ENCODE results near the gene KLF16. TPM values are rescaled to one million over a fixed set of nuclear protein-coding genes. Genes with fewer than 3 reads are reported as not detected.

The KLF16 gene
- total RNA-seq, 4 donors from 2014 or later: 9.0 to 18.3 (median 11.6) TPM

DNA sequence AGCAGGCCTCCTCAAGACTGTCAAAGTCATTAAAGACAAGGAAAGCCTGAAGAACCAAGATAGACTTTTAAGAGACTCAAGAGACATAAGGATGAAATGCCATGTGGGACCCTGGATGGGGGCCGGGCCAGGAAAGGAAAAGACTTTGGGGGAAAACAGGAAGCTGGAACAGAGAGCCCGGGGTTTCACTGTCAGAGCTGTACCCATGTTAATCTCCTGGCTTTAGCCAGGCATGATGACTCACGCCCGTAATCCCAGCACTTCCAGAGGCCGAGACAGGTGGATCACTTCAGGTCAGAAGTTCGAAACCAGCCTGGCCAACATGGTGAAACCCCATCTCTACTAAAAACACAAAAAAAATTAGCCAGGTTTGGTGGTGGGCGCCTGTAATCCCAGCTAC is 5.6 kb upstream of the KLF16 start:
- 84 to 94% methylated on average over 2 to 7 of the region's 7 CpGs for WGBS, 2 donors (ENCODE audit: low coverage in 1 of 2)
- Histone ChIP-seq H3K9me3 (no peaks in the 10 kb centered on the region), H3K27ac (no peak overlapping the region), H3K27me3 (no peaks in the 10 kb centered on the region), H3K4me1 (peaks cover 13 to 29% (median 17%) of the 10 kb centered on the region in 4 donors), H3K4me3 (no peak overlapping the region), H3K36me3 (no peaks in the 10 kb centered on the region)
- DNase-seq: no peak
- in situ Hi-C loops (cut with MboI; ENCODE audit: low pct_ligation_motif_present in 1 of 4, low pct_unique_long_range_greater_than_20kb in 1 of 4, low sequenced_read_pairs in 3 of 4): no loop called here
- intact Hi-C loops (cut with DNase I; ENCODE audit: low total_unique reads): no loop called here
- TF ChIP-seq CTCF (IDR thresholded peaks at IDR 0.05): no peak

GRCh38 chr19:1867349-1867724 is 4.0 kb upstream of the KLF16 start:
- Histone ChIP-seq H3K27me3 (no peaks in the 10 kb centered on the region), H3K4me3 (no peak overlapping the region), H3K36me3 (no peaks in the 10 kb centered on the region), H3K27ac (no peak overlapping the region), H3K9me3 (no peaks in the 10 kb centered on the region), H3K4me1 (peaks cover 6 to 18% (median 7%) of the 10 kb centered on the region in 4 donors)
- intact Hi-C loops (cut with DNase I; ENCODE audit: low total_unique reads) (no loop called here), in situ Hi-C loops (cut with MboI; ENCODE audit: low pct_ligation_motif_present in 1 of 4, low pct_unique_long_range_greater_than_20kb in 1 of 4, low sequenced_read_pairs in 3 of 4) (no loop called here)
- WGBS, 2 donors (ENCODE audit: low coverage in 1 of 2): 91 to 100% methylated on average over 1 to 9 of the region's 9 CpGs
- DNase-seq: no peak
- TF ChIP-seq POLR2A (IDR thresholded peaks at IDR 0.05) (no peak), EP300 (IDR thresholded peaks at IDR 0.05; ENCODE audit: low read depth) (no peak), CTCF (IDR thresholded peaks at IDR 0.05) (no peak), POLR2AphosphoS5 (IDR thresholded peaks at IDR 0.05) (no peak)

GRCh38 chr19:1866693-1867348 is 3.4 kb upstream of the KLF16 start:
- Histone ChIP-seq H3K27me3 (no peaks in the 10 kb centered on the region), H3K27ac (no peak overlapping the region), H3K9me3 (no peaks in the 10 kb centered on the region), H3K4me1 (peaks cover 11 to 20% (median 12%) of the 10 kb centered on the region in 4 donors), H3K36me3 (no peaks in the 10 kb centered on the region), H3K4me3 (no peak overlapping the region)
- 73 to 84% methylated on average over 3 to 8 of the region's 8 CpGs for WGBS, 2 donors (ENCODE audit: low coverage in 1 of 2)
- TF ChIP-seq POLR2A (IDR thresholded peaks at IDR 0.05) (no peak), EP300 (IDR thresholded peaks at IDR 0.05; ENCODE audit: low read depth) (no peak), CTCF (IDR thresholded peaks at IDR 0.05) (no peak), POLR2AphosphoS5 (IDR thresholded peaks at IDR 0.05) (no peak)
- DNase-seq: no peak
- intact Hi-C loops (cut with DNase I; ENCODE audit: low total_unique reads): no loop called here
- in situ Hi-C loops (cut with MboI; ENCODE audit: low pct_ligation_motif_present in 1 of 4, low pct_unique_long_range_greater_than_20kb in 1 of 4, low sequenced_read_pairs in 3 of 4): no loop called here

GRCh38 chr19:1865172-1866010 is 2.0 kb upstream of the KLF16 start:
- Histone ChIP-seq H3K9me3 (no peaks in the 10 kb centered on the region), H3K36me3 (no peaks in the 10 kb centered on the region), H3K4me1 (peaks cover 20 to 34% (median 26%) of the 10 kb centered on the region in 4 donors), H3K4me3 (peak overlapping the region in 2 of 4 donors; percentile 76 to 81), H3K27ac (peak overlapping the region; percentile 88 to 96 (median 94)), H3K27me3 (no peaks in the 10 kb centered on the region)
- 87% methylated on average over 17 of the region's 17 CpGs; no CpG with 5 or more reads in 1 of the 2 donors for WGBS, 2 donors (ENCODE audit: low coverage in 1 of 2)
- DNase-seq: no peak
- intact Hi-C loops (cut with DNase I; ENCODE audit: low total_unique reads): no loop called here
- no peak for TF ChIP-seq POLR2A (IDR thresholded peaks at IDR 0.05)
- TF ChIP-seq POLR2AphosphoS5 (IDR thresholded peaks at IDR 0.05): no peak
- TF ChIP-seq EP300 (IDR thresholded peaks at IDR 0.05; ENCODE audit: low read depth): no peak
- TF ChIP-seq CTCF (IDR thresholded peaks at IDR 0.05): no peak
- in situ Hi-C loops (cut with MboI; ENCODE audit: low pct_ligation_motif_present in 1 of 4, low pct_unique_long_range_greater_than_20kb in 1 of 4, low sequenced_read_pairs in 3 of 4): no loop called here
